AG09309 (cell line): ENCODE data around the gene SHCBP1L.

ENCODE experiments used
- DNase-seq: peaks from one replicate; pipeline ENCODE4 v3.0.0-alpha.2; 2010; ENCODE audit warnings: low read depth
- H3K4me3 ChIP-seq: 2 replicates; pipeline ENCODE4 v1.5.1; 2011; ENCODE audit warnings: mild to moderate bottlenecking, low read depth, low read length, moderate library complexity; ENCODE audit not compliant: control insufficient read depth
- TF ChIP-seq, protein P1 (sequence below): IDR thresholded peaks from 2 replicates; pipeline ENCODE4 v1.5.1; 2011; ENCODE audit warnings: mild to moderate bottlenecking, low read depth, low read length, inconsistent platforms; ENCODE audit not compliant: insufficient read depth, control insufficient read depth; ENCODE audit errors: missing control alignments

SHCBP1L gene

DNA sequence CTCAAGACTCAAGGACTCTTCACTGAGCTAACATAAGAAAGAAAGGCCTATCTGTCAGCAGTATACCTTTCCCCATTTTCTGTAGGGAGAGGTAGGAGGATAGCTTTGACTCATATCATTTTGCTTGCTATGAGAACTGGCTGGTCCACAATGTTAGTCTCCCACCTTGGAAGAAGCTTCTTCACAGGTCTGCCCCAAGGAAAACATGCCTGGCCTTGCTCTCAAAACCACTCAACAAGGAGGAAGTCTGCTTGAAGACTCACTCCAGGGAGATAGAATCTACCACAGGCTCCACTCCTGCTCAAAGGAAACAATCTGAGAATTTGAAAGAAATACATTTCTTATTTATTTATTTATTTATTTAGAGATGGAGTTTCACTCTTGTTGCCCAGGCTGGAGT is 40.8 kb upstream of the SHCBP1L start:
- TF ChIP-seq, protein P1, sequence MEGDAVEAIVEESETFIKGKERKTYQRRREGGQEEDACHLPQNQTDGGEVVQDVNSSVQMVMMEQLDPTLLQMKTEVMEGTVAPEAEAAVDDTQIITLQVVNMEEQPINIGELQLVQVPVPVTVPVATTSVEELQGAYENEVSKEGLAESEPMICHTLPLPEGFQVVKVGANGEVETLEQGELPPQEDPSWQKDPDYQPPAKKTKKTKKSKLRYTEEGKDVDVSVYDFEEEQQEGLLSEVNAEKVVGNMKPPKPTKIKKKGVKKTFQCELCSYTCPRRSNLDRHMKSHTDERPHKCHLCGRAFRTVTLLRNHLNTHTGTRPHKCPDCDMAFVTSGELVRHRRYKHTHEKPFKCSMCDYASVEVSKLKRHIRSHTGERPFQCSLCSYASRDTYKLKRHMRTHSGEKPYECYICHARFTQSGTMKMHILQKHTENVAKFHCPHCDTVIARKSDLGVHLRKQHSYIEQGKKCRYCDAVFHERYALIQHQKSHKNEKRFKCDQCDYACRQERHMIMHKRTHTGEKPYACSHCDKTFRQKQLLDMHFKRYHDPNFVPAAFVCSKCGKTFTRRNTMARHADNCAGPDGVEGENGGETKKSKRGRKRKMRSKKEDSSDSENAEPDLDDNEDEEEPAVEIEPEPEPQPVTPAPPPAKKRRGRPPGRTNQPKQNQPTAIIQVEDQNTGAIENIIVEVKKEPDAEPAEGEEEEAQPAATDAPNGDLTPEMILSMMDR = no peak

DNA sequence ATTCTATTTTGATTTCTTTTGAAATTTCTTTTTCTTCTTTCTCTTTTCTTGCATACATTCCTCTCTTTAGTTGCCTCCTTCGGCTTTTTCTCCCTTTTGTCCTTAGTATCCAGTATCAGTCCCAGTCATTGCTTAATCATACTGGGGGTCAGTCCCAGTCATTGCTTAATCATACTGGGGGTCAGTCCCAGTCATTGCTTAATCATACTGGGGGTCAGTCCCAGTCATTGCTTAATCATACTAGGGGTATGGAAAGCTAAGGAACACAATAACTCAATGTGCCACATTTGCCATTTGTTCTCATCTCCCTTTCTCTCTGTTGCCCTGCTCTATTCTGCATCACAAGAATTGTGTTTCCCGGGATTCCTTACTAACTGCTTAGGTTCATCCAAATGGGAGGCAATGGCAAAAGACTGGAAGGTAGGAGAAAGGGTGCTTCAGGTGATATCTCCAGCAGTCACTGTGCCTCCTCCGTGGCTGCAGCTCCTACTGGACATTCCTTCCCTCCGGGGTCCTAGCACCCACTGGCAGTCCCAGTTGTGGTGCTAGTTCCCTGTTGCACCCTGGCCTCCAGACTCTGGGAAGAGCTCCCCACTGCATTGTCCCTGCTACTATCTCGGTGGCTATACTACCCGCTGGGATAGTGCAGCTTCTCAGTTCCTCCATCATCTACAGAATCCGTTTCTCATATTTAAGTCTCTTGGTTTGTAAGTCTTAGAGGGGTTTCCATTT is 37.6 kb upstream of the SHCBP1L start:
- no peak overlapping the region for H3K4me3 ChIP-seq
- TF ChIP-seq, protein P1 = no peak
- peak; percentile 14 for DNase-seq

More for the DNA sequence above, 40.8 kb upstream of the SHCBP1L start:
- H3K4me3 ChIP-seq = no peak overlapping the region
- DNase-seq = no peak

DNA sequence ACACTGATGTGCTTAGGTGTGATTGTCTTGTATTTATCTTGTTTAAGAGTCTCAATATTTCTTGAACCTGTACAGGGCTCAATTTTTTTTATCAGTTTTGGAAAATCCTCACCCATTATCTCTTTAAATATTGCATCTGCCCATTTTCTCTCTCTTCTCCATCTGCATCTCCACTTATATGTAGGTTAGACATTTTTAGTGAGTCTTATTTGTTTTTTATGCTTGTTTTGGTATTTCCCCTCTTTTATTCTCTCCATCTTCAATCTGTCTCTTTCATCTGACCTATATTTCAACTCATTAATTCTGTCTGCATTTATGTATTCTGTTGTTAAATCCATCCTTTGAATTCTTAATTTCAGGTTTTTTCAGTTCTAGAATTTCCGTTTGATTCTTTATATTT is 32.9 kb upstream of the SHCBP1L start:
- DNase-seq = no peak
- TF ChIP-seq, protein P1 = no peak
- H3K4me3 ChIP-seq = no peak overlapping the region

DNA sequence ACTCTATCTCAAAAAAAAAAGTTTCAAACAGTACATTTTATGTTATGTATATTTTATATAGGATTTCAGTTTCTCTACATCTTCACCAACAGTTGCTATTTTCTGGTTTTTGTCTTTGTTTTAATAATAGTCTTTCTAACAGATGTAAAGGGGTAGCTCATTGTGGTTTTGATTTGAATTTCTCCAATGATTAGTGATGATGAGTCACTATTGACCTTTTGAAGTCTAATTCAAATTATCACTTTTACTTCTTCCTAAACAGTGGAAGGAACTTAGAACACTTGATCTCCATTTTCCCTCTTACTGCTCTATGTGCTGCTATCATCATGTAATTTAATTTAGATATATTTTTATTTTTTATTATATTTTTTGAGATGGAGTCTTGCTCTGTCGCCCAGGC is 31.7 kb upstream of the SHCBP1L start:
- H3K4me3 ChIP-seq = no peak overlapping the region
- DNase-seq = no peak
- TF ChIP-seq, protein P1 = no peak

DNA sequence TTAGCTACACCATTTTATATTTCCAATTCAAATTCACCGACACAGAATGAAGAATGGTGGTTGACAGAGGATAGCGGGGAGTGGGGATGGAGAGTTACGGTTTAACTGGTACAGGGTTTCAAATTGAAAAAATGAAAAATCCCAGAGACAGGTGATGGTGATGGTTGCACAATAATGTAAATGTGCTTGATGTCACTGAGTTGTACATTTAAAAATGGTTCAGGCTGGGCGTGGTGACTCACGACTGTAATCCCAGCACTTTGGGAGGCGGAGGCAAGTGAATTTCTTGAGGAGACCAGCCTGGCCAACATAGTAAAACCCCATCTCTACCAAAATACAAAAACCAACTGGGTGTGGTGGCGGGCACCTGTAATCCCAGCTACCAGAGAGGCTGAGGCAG is 31.2 kb upstream of the SHCBP1L start:
- TF ChIP-seq, protein P1 = no peak

DNA sequence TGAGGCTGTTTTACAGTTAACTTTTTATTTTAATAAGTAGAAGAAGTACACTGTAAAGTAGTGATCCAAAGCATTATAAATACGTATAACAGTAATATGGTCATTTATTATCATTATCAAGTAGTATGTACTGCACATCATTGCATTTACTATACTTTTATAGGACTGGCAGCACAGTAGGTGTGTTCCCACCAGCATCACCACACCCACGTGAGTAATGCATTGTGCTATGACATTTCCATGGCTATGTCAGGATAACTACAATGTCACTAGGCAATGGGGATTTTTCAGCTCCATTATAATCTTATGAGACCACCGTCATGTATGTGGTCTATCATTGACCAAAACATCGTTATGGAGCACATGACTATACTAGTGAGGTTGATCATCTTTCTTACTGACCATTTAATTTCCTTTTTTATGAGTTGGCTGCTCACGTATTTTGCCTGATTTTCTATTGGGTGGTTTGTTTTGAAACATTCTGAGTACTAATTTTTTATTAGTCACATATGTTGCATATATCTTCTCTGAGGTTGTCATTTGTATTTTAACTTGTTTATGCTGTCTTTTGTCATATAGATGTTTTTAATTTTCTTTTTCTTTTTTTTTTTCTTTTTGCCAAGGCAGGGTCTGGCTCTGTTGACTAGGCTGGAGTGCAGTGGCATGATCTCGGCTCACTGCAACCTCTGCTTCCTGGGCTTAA is 25.3 kb upstream of the SHCBP1L start:
- TF ChIP-seq, protein P1 = no peak
- no peak overlapping the region for H3K4me3 ChIP-seq
- no peak for DNase-seq

More for the DNA sequence above, 31.2 kb upstream of the SHCBP1L start:
- no peak for DNase-seq
- H3K4me3 ChIP-seq = no peak overlapping the region
